Immature natural killer cell (primary cell): ENCODE data around the gene CCDC181. TPM values are rescaled to one million over a fixed set of nuclear protein-coding genes. Genes with fewer than 3 reads are reported as not detected.
A peak's percentile ranks its signal among the peaks of the same experiment; 100 is the strongest.
"Not testable (repeated sequence)": the region's sequence is repeated elsewhere in the genome, so short reads cannot be mapped to it uniquely, and the experiment has no call there.

Source experiments
- DNase-seq, 3 donors: peaks; one replicate each; pipeline ENCODE4 v3.0.0; 2022; ENCODE audit warnings: mixed read lengths in 1 of 3
- H3K27ac Mint-ChIP-seq, 6 donors: one replicate each; pipeline ENCODE4 v1.8.0; 2020; ENCODE audit warnings: mixed read lengths in 6 of 6, mild to moderate bottlenecking in 5 of 6, inconsistent platforms in 4 of 6, moderate library complexity in 3 of 6
- H3K27me3 Mint-ChIP-seq, 3 donors: one replicate each; pipeline ENCODE4 v1.8.0; 2020 to 2021; ENCODE audit warnings: low read depth in 3 of 3, mild to moderate bottlenecking in 3 of 3, mixed read lengths in 3 of 3, moderate library complexity in 3 of 3, inconsistent platforms in 1 of 3
- H3K36me3 Mint-ChIP-seq, 3 donors: one replicate each; pipeline ENCODE4 v1.8.0; 2020; ENCODE audit warnings: mixed read lengths in 3 of 3, inconsistent platforms in 2 of 3, mild to moderate bottlenecking in 2 of 3
- H3K4me1 Mint-ChIP-seq, 2 donors: one replicate each; pipeline ENCODE4 v1.8.0; 2020; ENCODE audit warnings: inconsistent platforms in 2 of 2, mild to moderate bottlenecking in 2 of 2, mixed read lengths in 2 of 2, moderate library complexity in 1 of 2
- H3K4me3 Mint-ChIP-seq, 5 donors: one replicate each; pipeline ENCODE4 v1.8.0; 2020; ENCODE audit warnings: mild to moderate bottlenecking in 5 of 5, mixed read lengths in 5 of 5, inconsistent platforms in 3 of 5, moderate library complexity in 3 of 5
- H3K9me3 Mint-ChIP-seq, 6 donors: one replicate each; pipeline ENCODE4 v1.8.0; 2020; ENCODE audit warnings: mild to moderate bottlenecking in 6 of 6, mixed read lengths in 6 of 6, inconsistent platforms in 4 of 6, moderate library complexity in 3 of 6
- polyA plus RNA-seq, 3 donors: library from polyadenylated mRNA; unstranded; fragments of 300-500 nt; fragmentation: Illumina TruSeq; gene quantifications; one replicate each; pipeline ENCODE4 v1.2.3, GENCODE V29; 2021

Gene CCDC181
- polyA plus RNA-seq, 3 donors from 2014 or later, result not detected

DNA sequence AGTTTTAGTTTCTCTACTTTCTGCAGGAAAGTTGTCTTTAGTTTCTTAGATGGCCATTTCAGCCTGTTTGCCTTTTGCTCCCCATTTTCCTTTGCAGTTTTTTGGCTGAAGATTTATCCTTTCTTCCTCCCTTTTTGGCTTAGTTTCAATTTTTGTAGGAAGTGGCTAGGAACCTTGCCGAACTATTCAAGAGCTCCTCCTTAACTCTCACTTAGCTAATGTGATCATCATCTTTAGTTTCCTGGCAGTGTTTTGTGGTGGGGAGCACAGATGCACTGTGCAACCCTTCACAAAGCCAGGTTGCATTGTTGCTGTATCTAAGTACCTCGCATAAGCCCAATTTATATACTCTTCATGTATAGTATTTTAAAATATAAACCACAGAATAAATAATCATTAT lies 28.8 kb upstream of the CCDC181 start:
- Mint-ChIP-seq H3K4me1 (peaks cover 18 to 24% of the 10 kb centered on the region in 2 donors), H3K4me3 (no peak overlapping the region), H3K27me3 (peaks cover 5 to 22% (median 10%) of the 10 kb centered on the region in 3 donors), H3K27ac (no peak overlapping the region), H3K36me3 (peaks cover 6 to 10% (median 9%) of the 10 kb centered on the region in 3 donors), H3K9me3 (peaks cover 6 to 12% (median 10%) of the 10 kb centered on the region in 6 donors)
- no peak for DNase-seq

- H3K9me3 Mint-ChIP-seq, result peaks cover 6 to 12% (median 11%) of the 10 kb centered on the region in 6 donors
- H3K36me3 Mint-ChIP-seq, result peaks cover 6 to 9% (median 7%) of the 10 kb centered on the region in 3 donors
- no peak overlapping the region for H3K27ac Mint-ChIP-seq
- peaks cover 5 to 17% (median 7%) of the 10 kb centered on the region in 3 donors for H3K27me3 Mint-ChIP-seq
- peaks cover 0 to 5% of the 10 kb centered on the region in 2 donors for H3K4me1 Mint-ChIP-seq
- no peak for DNase-seq
- no peak overlapping the region for H3K4me3 Mint-ChIP-seq
Measured at GRCh38 chr1:169452921-169453320, 25.6 kb upstream of the CCDC181 start.

GRCh38 chr1:169451218-169451824 lies 24.0 kb upstream of the CCDC181 start:
- H3K4me3 Mint-ChIP-seq, result no peak overlapping the region
- peaks cover 0 to 3% (median 0%) of the 10 kb centered on the region in 3 donors for H3K36me3 Mint-ChIP-seq
- no peak overlapping the region for H3K27ac Mint-ChIP-seq
- H3K9me3 Mint-ChIP-seq, result peaks cover 0 to 4% (median under 1%) of the 10 kb centered on the region in 6 donors
- H3K27me3 Mint-ChIP-seq, result peaks cover 3 to 16% (median 11%) of the 10 kb centered on the region in 3 donors
- peaks cover 0 to 5% of the 10 kb centered on the region in 2 donors for H3K4me1 Mint-ChIP-seq
- DNase-seq, result no peak

GRCh38 chr1:169443923-169444322 lies 16.6 kb upstream of the CCDC181 start:
- Mint-ChIP-seq H3K27ac (no peak overlapping the region), H3K36me3 (no peaks in the 10 kb centered on the region), H3K9me3 (no peaks in the 10 kb centered on the region), H3K27me3 (peaks cover 4 to 10% (median 7%) of the 10 kb centered on the region in 3 donors), H3K4me1 (no peaks in the 10 kb centered on the region), H3K4me3 (no peak overlapping the region)
- DNase-seq, result no peak

GRCh38 chr1:169426174-169426705 lies 1.0 kb downstream of the CCDC181 start:
- H3K4me1 Mint-ChIP-seq, result peaks cover 7 to 13% of the 10 kb centered on the region in 2 donors
- H3K9me3 Mint-ChIP-seq, result peaks cover 0 to 1% (median 0%) of the 10 kb centered on the region in 6 donors
- no peak overlapping the region for H3K27ac Mint-ChIP-seq
- H3K27me3 Mint-ChIP-seq, result peaks cover 13 to 33% (median 18%) of the 10 kb centered on the region in 3 donors
- DNase-seq, result no peak
- no peaks in the 10 kb centered on the region for H3K36me3 Mint-ChIP-seq
- H3K4me3 Mint-ChIP-seq, result no peak overlapping the region

- Mint-ChIP-seq H3K9me3 (no peaks in the 10 kb centered on the region), H3K36me3 (no peaks in the 10 kb centered on the region), H3K27ac (no peak overlapping the region), H3K27me3 (peaks cover 7 to 13% (median 8%) of the 10 kb centered on the region in 3 donors), H3K4me1 (no peaks in the 10 kb centered on the region), H3K4me3 (no peak overlapping the region)
- no peak for DNase-seq
Measured at GRCh38 chr1:169421309-169421708, 6.0 kb downstream of the CCDC181 start.

DNA sequence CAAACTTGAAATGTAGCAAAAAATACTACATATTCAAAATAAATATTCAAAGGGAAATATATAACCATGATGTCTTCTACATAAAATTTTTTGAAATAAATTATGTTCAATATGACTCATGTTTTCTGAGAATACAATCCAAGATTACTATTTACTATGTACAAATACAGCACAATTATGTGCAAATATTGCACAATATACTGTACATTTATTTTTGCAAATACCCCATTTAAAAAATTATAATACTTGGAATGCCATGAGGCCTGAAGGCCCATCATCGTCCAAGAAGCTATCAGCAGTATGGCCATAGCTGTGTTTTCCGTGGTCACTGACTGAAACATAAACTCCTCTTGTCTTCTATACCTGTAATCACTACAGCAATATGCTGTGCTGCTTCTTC lies 12.3 kb downstream of the CCDC181 start:
- Mint-ChIP-seq H3K4me1 (no peaks in the 10 kb centered on the region), H3K36me3 (no peaks in the 10 kb centered on the region)

GRCh38 chr1:169408340-169408739 lies 18.9 kb downstream of the CCDC181 start:
- Mint-ChIP-seq H3K9me3 (peaks cover 32 to 88% (median 51%) of the 10 kb centered on the region in 6 donors), H3K27me3 (peaks cover 3 to 21% (median 6%) of the 10 kb centered on the region in 3 donors), H3K36me3 (peaks cover 0 to 12% (median 10%) of the 10 kb centered on the region in 3 donors)
- DNase-seq, H3K27ac Mint-ChIP-seq, H3K4me1 Mint-ChIP-seq, H3K4me3 Mint-ChIP-seq: not testable (repeated sequence)

More for the DNA sequence above, 12.3 kb downstream of the CCDC181 start:
- peaks cover 0 to 20% (median 0%) of the 10 kb centered on the region in 3 donors for H3K27me3 Mint-ChIP-seq
- peaks cover 2 to 32% (median 14%) of the 10 kb centered on the region in 6 donors for H3K9me3 Mint-ChIP-seq
- H3K27ac Mint-ChIP-seq, result no peak overlapping the region
- H3K4me3 Mint-ChIP-seq, result no peak overlapping the region
- no peak for DNase-seq

DNA sequence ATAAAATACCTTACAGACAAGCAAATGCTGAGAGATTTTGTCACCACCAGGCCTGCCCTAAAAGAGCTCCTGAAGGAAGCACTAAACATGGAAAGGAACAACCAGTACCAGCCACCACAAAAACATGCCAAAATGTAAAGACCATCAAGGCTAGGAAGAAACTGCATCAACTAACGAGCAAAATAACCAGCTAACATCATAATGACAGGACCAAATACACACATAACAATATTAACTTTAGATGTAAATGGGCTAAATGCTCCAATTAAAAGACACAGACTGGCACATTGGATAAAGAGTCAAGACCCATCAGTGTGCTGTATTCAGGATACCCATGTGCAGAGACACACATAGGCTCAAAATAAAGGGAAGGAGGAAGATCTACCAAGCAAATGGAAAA lies 24.7 kb downstream of the CCDC181 start:
- not testable (repeated sequence) for H3K27me3 Mint-ChIP-seq, H3K4me1 Mint-ChIP-seq, H3K27ac Mint-ChIP-seq, DNase-seq, H3K4me3 Mint-ChIP-seq
- Mint-ChIP-seq H3K9me3 (peaks cover 35 to 64% (median 51%) of the 10 kb centered on the region in 6 donors), H3K36me3 (peaks cover 10 to 11% (median 10%) of the 10 kb centered on the region in 3 donors)

DNA sequence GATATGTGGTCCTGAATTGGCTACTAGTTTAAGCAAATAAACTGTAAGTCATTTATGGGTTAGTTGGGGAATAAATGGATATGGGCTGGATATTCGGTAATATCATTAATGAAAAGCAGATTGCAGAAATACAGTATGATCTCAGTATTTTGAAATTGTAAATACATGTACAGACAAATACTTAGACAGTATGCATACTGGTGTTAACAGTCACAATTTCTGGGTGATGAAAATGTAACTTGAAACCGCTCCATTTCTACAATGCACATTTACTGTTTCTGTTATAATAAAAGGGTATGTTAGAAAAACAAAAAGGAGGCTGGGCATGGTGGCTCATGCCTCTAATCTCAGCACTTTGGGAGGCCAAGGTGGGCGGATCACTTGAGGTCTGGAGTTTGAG lies 31.3 kb downstream of the CCDC181 start:
- Mint-ChIP-seq H3K4me3 (no peak overlapping the region), H3K36me3 (peaks cover 19 to 33% (median 25%) of the 10 kb centered on the region in 3 donors), H3K9me3 (peaks cover 0 to 8% (median 3%) of the 10 kb centered on the region in 6 donors), H3K27ac (no peak overlapping the region), H3K27me3 (peaks cover 0 to 3% (median 0%) of the 10 kb centered on the region in 3 donors), H3K4me1 (no peaks in the 10 kb centered on the region)
- no peak for DNase-seq

GRCh38 chr1:169392406-169392805 lies 34.9 kb downstream of the CCDC181 start:
- Mint-ChIP-seq H3K9me3 (no peaks in the 10 kb centered on the region), H3K36me3 (peaks cover 34 to 53% (median 47%) of the 10 kb centered on the region in 3 donors), H3K4me3 (no peak overlapping the region), H3K27ac (no peak overlapping the region), H3K4me1 (peaks cover 7 to 15% of the 10 kb centered on the region in 2 donors), H3K27me3 (peaks cover 0 to 3% (median 0%) of the 10 kb centered on the region in 3 donors)
- DNase-seq, result no peak

DNA sequence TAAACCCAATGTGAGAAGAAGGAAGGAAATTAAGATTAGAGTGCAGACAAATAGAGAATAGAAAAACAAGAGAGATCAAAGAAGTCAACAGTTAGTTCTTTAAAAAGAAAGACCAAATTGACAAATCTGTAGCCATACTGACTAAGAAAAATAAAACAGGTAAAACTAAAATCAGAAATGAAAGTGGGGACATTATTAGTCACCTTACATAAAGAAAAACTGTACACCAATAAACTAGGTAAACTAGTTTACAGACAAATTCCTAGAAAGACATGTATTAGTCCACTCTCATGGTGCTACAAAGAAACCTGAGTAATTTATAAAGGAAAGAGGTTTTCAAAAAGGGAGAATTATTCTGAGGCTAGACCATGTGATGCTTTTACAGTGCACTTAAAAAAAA lies 37.0 kb downstream of the CCDC181 start:
- DNase-seq, result no peak
- H3K4me3 Mint-ChIP-seq, result peak overlapping the region in 1 of 5 donors; percentile 23
- peaks cover 7 to 15% of the 10 kb centered on the region in 2 donors for H3K4me1 Mint-ChIP-seq
- no peaks in the 10 kb centered on the region for H3K9me3 Mint-ChIP-seq
- peak overlapping the region in 4 of 6 donors; percentile 11 to 46 (median 37) for H3K27ac Mint-ChIP-seq
- H3K36me3 Mint-ChIP-seq, result peaks cover 39 to 47% (median 46%) of the 10 kb centered on the region in 3 donors
- peaks cover 0 to 3% (median 0%) of the 10 kb centered on the region in 3 donors for H3K27me3 Mint-ChIP-seq

- Mint-ChIP-seq H3K9me3 (no peaks in the 10 kb centered on the region), H3K27me3 (peaks cover 0 to 3% (median 0%) of the 10 kb centered on the region in 3 donors), H3K36me3 (peaks cover 28 to 37% (median 32%) of the 10 kb centered on the region in 3 donors), H3K4me3 (no peak overlapping the region), H3K4me1 (peaks cover 7 to 15% of the 10 kb centered on the region in 2 donors), H3K27ac (no peak overlapping the region)
- no peak for DNase-seq
Measured at GRCh38 chr1:169387399-169387798, 39.9 kb downstream of the CCDC181 start.

GRCh38 chr1:169383449-169383848 lies 43.8 kb downstream of the CCDC181 start:
- Mint-ChIP-seq H3K9me3 (no peaks in the 10 kb centered on the region), H3K36me3 (peaks cover 26 to 33% (median 29%) of the 10 kb centered on the region in 3 donors), H3K4me1 (no peaks in the 10 kb centered on the region), H3K4me3 (no peak overlapping the region), H3K27ac (no peak overlapping the region), H3K27me3 (no peaks in the 10 kb centered on the region)
- DNase-seq, result no peak
